ENCODE measurements around the gene DMTF1.

DNA sequence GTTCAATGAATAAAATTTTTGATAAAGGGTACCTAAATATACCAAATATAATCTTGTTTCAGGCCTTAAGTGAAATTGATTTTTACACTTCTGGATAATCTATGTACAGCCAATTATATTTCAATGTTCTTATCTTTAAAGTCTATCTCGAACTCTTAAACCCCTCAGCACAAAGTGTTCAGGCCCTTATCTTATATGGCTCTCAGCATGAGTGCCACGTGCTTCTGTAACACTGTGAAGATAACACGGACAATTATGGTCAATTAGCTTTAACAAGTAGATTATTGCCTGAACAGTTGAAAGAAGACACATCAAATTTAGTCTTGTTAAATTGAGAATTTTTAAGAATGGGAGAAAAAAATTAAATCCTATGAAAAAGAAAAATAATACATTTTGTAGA is 40.4 kb upstream of the DMTF1 start:
- TF ChIP-seq, protein P1, sequence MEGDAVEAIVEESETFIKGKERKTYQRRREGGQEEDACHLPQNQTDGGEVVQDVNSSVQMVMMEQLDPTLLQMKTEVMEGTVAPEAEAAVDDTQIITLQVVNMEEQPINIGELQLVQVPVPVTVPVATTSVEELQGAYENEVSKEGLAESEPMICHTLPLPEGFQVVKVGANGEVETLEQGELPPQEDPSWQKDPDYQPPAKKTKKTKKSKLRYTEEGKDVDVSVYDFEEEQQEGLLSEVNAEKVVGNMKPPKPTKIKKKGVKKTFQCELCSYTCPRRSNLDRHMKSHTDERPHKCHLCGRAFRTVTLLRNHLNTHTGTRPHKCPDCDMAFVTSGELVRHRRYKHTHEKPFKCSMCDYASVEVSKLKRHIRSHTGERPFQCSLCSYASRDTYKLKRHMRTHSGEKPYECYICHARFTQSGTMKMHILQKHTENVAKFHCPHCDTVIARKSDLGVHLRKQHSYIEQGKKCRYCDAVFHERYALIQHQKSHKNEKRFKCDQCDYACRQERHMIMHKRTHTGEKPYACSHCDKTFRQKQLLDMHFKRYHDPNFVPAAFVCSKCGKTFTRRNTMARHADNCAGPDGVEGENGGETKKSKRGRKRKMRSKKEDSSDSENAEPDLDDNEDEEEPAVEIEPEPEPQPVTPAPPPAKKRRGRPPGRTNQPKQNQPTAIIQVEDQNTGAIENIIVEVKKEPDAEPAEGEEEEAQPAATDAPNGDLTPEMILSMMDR (IDR thresholded peaks at IDR 0.05): no peak
- TF ChIP-seq POLR2A (IDR thresholded peaks at IDR 0.05) (no peak), POLR2AphosphoS5 (IDR thresholded peaks at IDR 0.05) (no peak)
